Stimulated activated CD8-positive, alpha-beta memory T cell treated with anti-CD3 and anti-CD28 coated beads, Interleukin-4, amount 100 ng/mL, for 24 hours (primary cell): ENCODE data around the gene ADCY5.

Source experiments
- DNase-seq: peaks from one replicate; pipeline ENCODE4 v3.0.0-alpha.2; 2020; ENCODE audit warnings: low read depth

The ADCY5 gene

GRCh38 chr3:123286308-123287023 is 162.4 kb downstream of the ADCY5 start:
- peak; percentile 11 for DNase-seq

- no peak for DNase-seq
Measured at GRCh38 chr3:123285931-123286307, 163.0 kb downstream of the ADCY5 start.

- DNase-seq: no peak
Measured at GRCh38 chr3:123285479-123285878, 163.4 kb downstream of the ADCY5 start.

- no peak for DNase-seq
Measured at GRCh38 chr3:123285066-123285465, 163.8 kb downstream of the ADCY5 start.

GRCh38 chr3:123284399-123285010 is 164.4 kb downstream of the ADCY5 start:
- DNase-seq: no peak

GRCh38 chr3:123283657-123284398 is 165.1 kb downstream of the ADCY5 start:
- DNase-seq: no peak

GRCh38 chr3:123283074-123283473 is 165.8 kb downstream of the ADCY5 start:
- no peak for DNase-seq

GRCh38 chr3:123282461-123282860 is 166.4 kb downstream of the ADCY5 start:
- no peak for DNase-seq

- no peak for DNase-seq
Measured at GRCh38 chr3:123281929-123282328, 167.0 kb downstream of the ADCY5 start.

GRCh38 chr3:123281406-123281805 is 167.5 kb downstream of the ADCY5 start:
- DNase-seq: no peak

GRCh38 chr3:123279121-123279520 is 169.8 kb downstream of the ADCY5 start:
- DNase-seq: no peak

- no peak for DNase-seq
Measured at GRCh38 chr3:123278446-123278845, 170.4 kb downstream of the ADCY5 start.

- no peak for DNase-seq
Measured at GRCh38 chr3:123277106-123277505, 171.8 kb downstream of the ADCY5 start.

- no peak for DNase-seq
Measured at GRCh38 chr3:123276346-123277006, 172.4 kb downstream of the ADCY5 start.

- DNase-seq: no peak
Measured at GRCh38 chr3:123275691-123276090, 173.2 kb downstream of the ADCY5 start.

GRCh38 chr3:123272547-123272946 is 176.3 kb downstream of the ADCY5 start:
- DNase-seq: no peak

- no peak for DNase-seq
Measured at GRCh38 chr3:123271466-123272159, 177.3 kb downstream of the ADCY5 start.

- DNase-seq: no peak
Measured at GRCh38 chr3:123270818-123271217, 178.1 kb downstream of the ADCY5 start.

GRCh38 chr3:123267821-123268220 is 181.1 kb downstream of the ADCY5 start:
- DNase-seq: no peak

GRCh38 chr3:123263941-123264340 is 184.9 kb downstream of the ADCY5 start:
- no peak for DNase-seq

GRCh38 chr3:123262868-123263267 is 186.0 kb downstream of the ADCY5 start:
- no peak for DNase-seq

GRCh38 chr3:123262226-123262625 is 186.7 kb downstream of the ADCY5 start:
- no peak for DNase-seq
